Measurements from ENCODE around the gene PPP2R3B. TPM values are rescaled to one million over a fixed set of nuclear protein-coding genes. Genes with fewer than 3 reads are reported as not detected.

Gene PPP2R3B
- total RNA-seq, 1 donor from 2014 or later, result 15.4 TPM

DNA sequence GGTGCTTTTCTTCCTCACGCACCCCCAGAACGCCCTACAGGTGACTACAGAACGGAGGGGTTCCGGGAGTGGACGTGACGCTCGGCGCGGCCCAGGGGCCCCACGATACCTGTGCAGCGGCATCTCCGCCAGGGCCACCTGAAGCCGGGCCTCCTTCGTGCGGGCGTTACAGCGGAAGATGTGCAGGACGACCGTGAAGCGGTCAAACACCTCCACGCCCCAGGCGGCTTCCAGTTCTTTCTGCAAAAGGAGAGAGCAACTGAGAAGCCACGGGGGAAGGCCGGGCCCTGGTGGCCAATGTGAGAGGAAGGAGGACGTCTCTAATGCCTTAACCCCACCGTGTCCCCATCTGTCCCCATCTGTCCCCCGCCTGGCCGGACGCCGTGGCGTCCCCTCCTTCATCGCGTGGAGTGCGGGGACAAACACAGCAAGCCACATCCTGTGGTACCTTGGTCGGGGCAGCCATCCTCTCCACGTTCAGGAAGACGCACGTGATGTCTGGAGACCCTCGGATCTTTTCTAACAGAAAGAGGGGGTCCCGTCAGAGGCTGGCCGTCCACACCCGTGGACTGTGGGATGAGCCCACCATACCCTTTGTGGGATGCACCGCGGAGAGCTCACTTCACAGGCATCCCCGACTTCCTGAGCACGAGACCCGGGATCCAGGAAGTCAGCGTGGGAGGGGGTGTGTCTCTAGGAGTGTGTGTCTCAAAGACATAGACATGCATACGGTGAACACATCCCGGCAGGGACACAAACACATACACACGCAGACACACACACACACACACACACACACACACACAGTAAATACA, 71.7 kb downstream of the PPP2R3B start:
- H3K36me3 Mint-ChIP-seq (ENCODE audit: low read depth), result peaks cover 50% of the 10 kb centered on the region
- POLR2A ChIA-PET, result no interaction called here
- ATAC-seq (ENCODE audit: low read depth) (no peak), DNase-seq (no peak)
- H3K9me3 Mint-ChIP-seq, result no peaks in the 10 kb centered on the region
- no peak overlapping the region for H3K4me3 Mint-ChIP-seq
- H3K4me1 Mint-ChIP-seq, result peaks cover 9% of the 10 kb centered on the region
- no peak overlapping the region for H3K27ac Mint-ChIP-seq
- CTCF ChIA-PET, result no interaction called here
- no peaks in the 10 kb centered on the region for H3K27me3 Mint-ChIP-seq
- intact Hi-C loops (cut with micrococcal nuclease), result no loop called here
- TF ChIP-seq, protein P1, sequence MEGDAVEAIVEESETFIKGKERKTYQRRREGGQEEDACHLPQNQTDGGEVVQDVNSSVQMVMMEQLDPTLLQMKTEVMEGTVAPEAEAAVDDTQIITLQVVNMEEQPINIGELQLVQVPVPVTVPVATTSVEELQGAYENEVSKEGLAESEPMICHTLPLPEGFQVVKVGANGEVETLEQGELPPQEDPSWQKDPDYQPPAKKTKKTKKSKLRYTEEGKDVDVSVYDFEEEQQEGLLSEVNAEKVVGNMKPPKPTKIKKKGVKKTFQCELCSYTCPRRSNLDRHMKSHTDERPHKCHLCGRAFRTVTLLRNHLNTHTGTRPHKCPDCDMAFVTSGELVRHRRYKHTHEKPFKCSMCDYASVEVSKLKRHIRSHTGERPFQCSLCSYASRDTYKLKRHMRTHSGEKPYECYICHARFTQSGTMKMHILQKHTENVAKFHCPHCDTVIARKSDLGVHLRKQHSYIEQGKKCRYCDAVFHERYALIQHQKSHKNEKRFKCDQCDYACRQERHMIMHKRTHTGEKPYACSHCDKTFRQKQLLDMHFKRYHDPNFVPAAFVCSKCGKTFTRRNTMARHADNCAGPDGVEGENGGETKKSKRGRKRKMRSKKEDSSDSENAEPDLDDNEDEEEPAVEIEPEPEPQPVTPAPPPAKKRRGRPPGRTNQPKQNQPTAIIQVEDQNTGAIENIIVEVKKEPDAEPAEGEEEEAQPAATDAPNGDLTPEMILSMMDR (IDR thresholded peaks at IDR 0.05), result no peak

DNA sequence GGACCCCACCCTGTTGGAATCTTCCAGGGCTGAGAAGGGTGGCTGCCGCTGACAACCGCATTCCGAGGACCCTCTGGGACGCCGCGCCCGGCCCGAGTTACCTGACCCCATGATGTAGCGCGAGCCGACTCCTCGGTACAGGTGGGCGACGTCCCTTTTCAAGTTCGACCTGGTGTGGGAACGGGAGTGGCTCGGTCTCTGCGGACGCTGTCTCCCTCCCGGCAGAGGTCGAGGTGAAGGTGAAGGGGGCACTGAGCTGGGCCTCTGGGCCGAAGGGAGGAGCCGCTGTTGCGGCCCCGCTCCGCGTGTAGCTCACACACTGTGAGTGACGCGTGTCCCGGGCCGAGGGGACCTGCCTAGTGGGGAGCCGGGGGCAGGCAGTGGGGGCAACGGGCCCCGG, 72.7 kb downstream of the PPP2R3B start:
- DNase-seq (no peak), ATAC-seq (ENCODE audit: low read depth) (no peak)
- ChIA-PET CTCF (no interaction called here), POLR2A (no interaction called here)
- Mint-ChIP-seq H3K27ac (no peak overlapping the region), H3K36me3 (ENCODE audit: low read depth) (peaks cover 57% of the 10 kb centered on the region), H3K4me1 (peaks cover 8% of the 10 kb centered on the region), H3K4me3 (no peak overlapping the region), H3K9me3 (no peaks in the 10 kb centered on the region), H3K27me3 (no peaks in the 10 kb centered on the region)
- TF ChIP-seq, protein P1 (IDR thresholded peaks at IDR 0.05), result no peak
- intact Hi-C loops (cut with micrococcal nuclease), result no loop called here

DNA sequence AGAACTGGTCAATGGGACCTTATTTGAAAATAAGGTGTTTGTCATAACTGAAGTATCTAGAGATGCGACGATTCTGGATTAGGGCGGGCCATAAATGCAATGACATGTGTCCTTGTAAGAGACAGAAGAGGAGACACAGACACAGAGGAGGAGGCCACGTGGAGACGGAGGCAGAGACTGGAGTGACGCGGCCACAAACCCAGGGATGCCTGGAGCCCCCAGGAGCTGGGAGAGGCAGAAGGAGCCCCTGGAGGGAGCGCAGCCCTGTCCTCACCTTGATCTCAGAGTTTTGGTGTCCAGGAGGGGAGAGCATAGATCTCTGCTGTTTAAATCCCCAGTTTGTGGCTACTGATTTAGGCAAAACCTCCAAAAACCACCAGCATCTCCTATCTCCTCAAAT, 73.2 kb downstream of the PPP2R3B start:
- intact Hi-C loops (cut with micrococcal nuclease), result no loop called here
- ChIA-PET CTCF (no interaction called here), POLR2A (no interaction called here)
- Mint-ChIP-seq H3K4me3 (no peak overlapping the region), H3K27ac (no peak overlapping the region), H3K9me3 (no peaks in the 10 kb centered on the region), H3K4me1 (peaks cover 8% of the 10 kb centered on the region), H3K36me3 (ENCODE audit: low read depth) (peaks cover 61% of the 10 kb centered on the region), H3K27me3 (no peaks in the 10 kb centered on the region)
- TF ChIP-seq, protein P1 (IDR thresholded peaks at IDR 0.05), result no peak
- ATAC-seq (ENCODE audit: low read depth), result no peak
- DNase-seq, result no peak

DNA sequence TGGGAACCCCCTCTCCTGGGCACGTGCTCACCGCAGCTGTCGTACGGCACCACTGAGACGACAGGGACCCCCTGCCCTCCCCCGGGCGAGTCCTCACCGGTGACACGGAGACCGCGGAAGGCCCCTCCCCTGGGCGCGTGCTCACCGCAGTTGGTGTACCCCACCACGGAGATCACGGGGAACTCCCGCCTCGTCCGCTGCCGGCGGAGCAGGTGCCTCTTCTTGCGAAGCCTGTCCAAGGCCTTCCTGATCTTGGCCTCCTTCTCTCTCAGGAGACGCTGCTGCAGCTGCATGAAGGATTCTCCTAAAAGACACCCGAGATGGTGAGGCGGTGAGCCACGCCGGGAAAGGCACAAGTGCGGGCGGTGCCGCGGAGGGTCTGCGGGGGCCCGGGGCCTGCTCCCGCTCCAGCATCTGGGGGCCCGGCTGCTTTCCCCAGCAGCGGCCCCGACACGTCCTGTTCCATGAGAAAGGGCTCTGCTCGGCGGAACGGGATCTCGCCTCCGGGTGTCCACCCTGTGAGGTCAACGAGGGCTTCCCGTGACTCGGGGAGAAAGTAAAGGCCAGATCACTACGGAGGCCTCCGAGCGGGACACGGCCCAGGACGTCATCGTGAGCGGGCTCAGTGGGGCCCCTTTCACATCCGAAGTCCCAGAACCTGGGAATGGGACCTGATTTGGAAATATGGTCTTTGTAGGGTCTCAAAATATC, 73.9 kb downstream of the PPP2R3B start:
- Mint-ChIP-seq H3K27me3 (no peaks in the 10 kb centered on the region), H3K9me3 (no peaks in the 10 kb centered on the region), H3K4me3 (no peak overlapping the region), H3K36me3 (ENCODE audit: low read depth) (peaks cover 63% of the 10 kb centered on the region), H3K27ac (no peak overlapping the region), H3K4me1 (peaks cover 5% of the 10 kb centered on the region)
- intact Hi-C loops (cut with micrococcal nuclease), result no loop called here
- ATAC-seq (ENCODE audit: low read depth) (no peak), DNase-seq (no peak)
- POLR2A ChIA-PET, result no interaction called here
- TF ChIP-seq, protein P1 (IDR thresholded peaks at IDR 0.05), result no peak
- CTCF ChIA-PET, result no interaction called here

All from activated B cell treated with CpG ODN at 0.5 μM for 24 hours (primary cell).